ENCODE results near the gene DDX23. TPM values are rescaled to one million over a fixed set of nuclear protein-coding genes. Genes with fewer than 3 reads are reported as not detected.

DDX23 gene
- polyA plus RNA-seq, 3 donors = 21.4 to 63.8 (median 28.4) TPM

DNA sequence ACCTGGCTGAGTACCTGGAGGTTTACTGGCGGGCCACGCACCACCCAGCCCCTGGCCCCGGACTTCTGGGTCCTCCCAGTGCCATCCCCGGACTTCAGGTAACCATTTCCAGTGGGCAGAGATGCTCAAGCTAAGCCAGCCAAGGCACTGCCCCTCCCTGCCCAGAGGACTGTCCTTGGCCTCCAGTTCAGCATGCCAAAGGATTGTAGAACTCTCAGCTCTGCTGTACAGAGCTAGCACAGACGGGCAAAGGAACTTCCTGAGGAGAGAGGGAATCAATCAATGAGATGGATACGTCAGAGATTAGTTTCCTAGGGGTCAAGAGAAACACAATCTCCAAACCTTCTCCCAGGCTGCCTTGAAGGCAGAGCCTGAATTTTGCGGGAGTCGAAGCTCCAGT lies 24.9 kb downstream of the DDX23 start:
- WGBS (ENCODE audit: insufficient coverage) = 98% methylated on average over 4 of the region's 8 CpGs
- Mint-ChIP-seq H3K9me3 (no peaks in the 10 kb centered on the region), H3K27me3 (ENCODE audit: low read depth in 3 of 3) (peaks cover 2 to 6% (median 3%) of the 10 kb centered on the region in 3 donors), H3K4me3 (no peak overlapping the region), H3K36me3 (peaks cover 38 to 40% of the 10 kb centered on the region in 2 donors), H3K4me1 (peaks cover 2% of the 10 kb centered on the region), H3K27ac (peak overlapping the region in 1 of 7 donors; percentile 33)
- no peak overlapping the region for H3K4me2 ChIP-seq (replicated peaks; ENCODE audit: extremely low read depth, low read length, poor library complexity, severe bottlenecking)
- peaks cover 37 to 44% of the 10 kb centered on the region in 2 donors for H3K36me3 ChIP-seq (replicated peaks in 1 of 2; ENCODE audit: control insufficient read depth in 1 of 2, insufficient read depth in 2 of 2, low read length in 2 of 2)
- H3K27ac ChIP-seq (ENCODE audit: low read depth in 1 of 2, low read length in 2 of 2) = no peak overlapping the region
- H3K4me1 ChIP-seq (ENCODE audit: control insufficient read depth in 1 of 2, insufficient read depth in 2 of 2, low read length in 2 of 2) = no peaks in the 10 kb centered on the region
- TF ChIP-seq CTCF (IDR thresholded peaks at IDR 0.05) = no peak
- H3K27me3 ChIP-seq (ENCODE audit: control insufficient read depth in 2 of 2, insufficient read depth in 2 of 2, low read length in 2 of 2) = peaks cover 0 to 3% of the 10 kb centered on the region in 2 donors
- H3K4me3 ChIP-seq (replicated peaks in 1 of 3; ENCODE audit: low read depth in 2 of 3, low read length in 3 of 3) = no peak overlapping the region
- no peaks in the 10 kb centered on the region for H3K9me3 ChIP-seq (replicated peaks in 1 of 2; ENCODE audit: control insufficient read depth in 1 of 2, insufficient read depth in 1 of 2, low read length in 2 of 2)
- H3K79me2 ChIP-seq (ENCODE audit: insufficient read depth, low read length) = no peaks in the 10 kb centered on the region
- no peak overlapping the region for H2AFZ ChIP-seq (ENCODE audit: insufficient read depth, low read depth, low read length, poor library complexity, severe bottlenecking)
- no peak overlapping the region for H3K9ac ChIP-seq (ENCODE audit: insufficient read depth, low read length, poor library complexity, severe bottlenecking)
- intact Hi-C loops (cut with micrococcal nuclease) = no loop called here
- peaks cover 27% of the 10 kb centered on the region for H4K20me1 ChIP-seq (ENCODE audit: insufficient read depth, low read length)
- no peak for DNase-seq

DNA sequence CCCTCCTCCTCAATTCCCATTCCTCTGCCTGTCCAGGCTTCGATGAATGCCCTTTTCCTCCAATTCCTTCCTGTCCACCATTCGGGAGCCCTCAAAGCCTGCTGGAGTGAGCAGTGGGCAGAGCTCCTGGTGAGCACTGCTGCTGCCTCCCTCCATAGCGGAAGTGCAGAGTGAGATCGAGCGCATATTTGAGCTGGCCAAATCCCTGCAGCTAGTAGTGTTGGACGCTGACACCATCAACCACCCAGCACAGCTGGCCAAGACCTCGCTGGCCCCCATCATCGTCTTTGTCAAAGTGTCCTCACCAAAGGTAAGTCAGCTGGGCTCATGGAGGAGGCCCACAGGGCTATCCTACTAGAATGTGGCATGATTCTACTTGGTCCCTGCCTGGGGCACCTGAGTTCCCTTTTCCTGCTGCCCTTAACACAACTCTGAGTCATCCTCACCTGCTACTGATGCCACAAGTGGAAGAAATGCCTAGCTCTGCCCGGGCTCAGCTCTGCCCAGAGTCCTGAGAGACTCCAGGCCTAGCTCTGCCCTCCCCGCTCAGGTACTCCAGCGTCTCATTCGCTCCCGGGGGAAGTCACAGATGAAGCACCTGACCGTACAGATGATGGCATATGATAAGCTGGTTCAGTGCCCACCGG lies 25.6 kb downstream of the DDX23 start:
- H4K20me1 ChIP-seq (ENCODE audit: insufficient read depth, low read length) = peaks cover 27% of the 10 kb centered on the region
- H3K4me1 Mint-ChIP-seq = peaks cover 2% of the 10 kb centered on the region
- no peaks in the 10 kb centered on the region for H3K79me2 ChIP-seq (ENCODE audit: insufficient read depth, low read length)
- no peaks in the 10 kb centered on the region for H3K9me3 ChIP-seq (replicated peaks in 1 of 2; ENCODE audit: control insufficient read depth in 1 of 2, insufficient read depth in 1 of 2, low read length in 2 of 2)
- intact Hi-C loops (cut with micrococcal nuclease) = no loop called here
- H3K36me3 ChIP-seq (replicated peaks in 1 of 2; ENCODE audit: control insufficient read depth in 1 of 2, insufficient read depth in 2 of 2, low read length in 2 of 2) = peaks cover 30 to 37% of the 10 kb centered on the region in 2 donors
- no peak for TF ChIP-seq CTCF (IDR thresholded peaks at IDR 0.05)
- no peak overlapping the region for H2AFZ ChIP-seq (ENCODE audit: insufficient read depth, low read depth, low read length, poor library complexity, severe bottlenecking)
- peaks cover 0 to 3% of the 10 kb centered on the region in 2 donors for H3K27me3 ChIP-seq (ENCODE audit: control insufficient read depth in 2 of 2, insufficient read depth in 2 of 2, low read length in 2 of 2)
- no peak overlapping the region for H3K4me2 ChIP-seq (replicated peaks; ENCODE audit: extremely low read depth, low read length, poor library complexity, severe bottlenecking)
- WGBS (ENCODE audit: insufficient coverage) = 82% methylated on average over 14 of the region's 15 CpGs
- H3K4me3 Mint-ChIP-seq = no peak overlapping the region
- no peak overlapping the region for H3K4me3 ChIP-seq (replicated peaks in 1 of 3; ENCODE audit: low read depth in 2 of 3, low read length in 3 of 3)
- H3K9me3 Mint-ChIP-seq = no peaks in the 10 kb centered on the region
- no peak for DNase-seq
- no peaks in the 10 kb centered on the region for H3K4me1 ChIP-seq (ENCODE audit: control insufficient read depth in 1 of 2, insufficient read depth in 2 of 2, low read length in 2 of 2)
- no peak overlapping the region for H3K9ac ChIP-seq (ENCODE audit: insufficient read depth, low read length, poor library complexity, severe bottlenecking)
- H3K27me3 Mint-ChIP-seq (ENCODE audit: low read depth in 3 of 3) = peaks cover 2 to 9% (median 3%) of the 10 kb centered on the region in 3 donors
- peaks cover 31 to 33% of the 10 kb centered on the region in 2 donors for H3K36me3 Mint-ChIP-seq
- H3K27ac ChIP-seq (ENCODE audit: low read depth in 1 of 2, low read length in 2 of 2) = no peak overlapping the region
- H3K27ac Mint-ChIP-seq = no peak overlapping the region
